ENCODE measurements around the gene METTL1. TPM values are rescaled to one million over a fixed set of nuclear protein-coding genes. Genes with fewer than 3 reads are reported as not detected.

METTL1 gene
- polyA plus RNA-seq, 1 donor from 2014 or later = 15.9 TPM

DNA sequence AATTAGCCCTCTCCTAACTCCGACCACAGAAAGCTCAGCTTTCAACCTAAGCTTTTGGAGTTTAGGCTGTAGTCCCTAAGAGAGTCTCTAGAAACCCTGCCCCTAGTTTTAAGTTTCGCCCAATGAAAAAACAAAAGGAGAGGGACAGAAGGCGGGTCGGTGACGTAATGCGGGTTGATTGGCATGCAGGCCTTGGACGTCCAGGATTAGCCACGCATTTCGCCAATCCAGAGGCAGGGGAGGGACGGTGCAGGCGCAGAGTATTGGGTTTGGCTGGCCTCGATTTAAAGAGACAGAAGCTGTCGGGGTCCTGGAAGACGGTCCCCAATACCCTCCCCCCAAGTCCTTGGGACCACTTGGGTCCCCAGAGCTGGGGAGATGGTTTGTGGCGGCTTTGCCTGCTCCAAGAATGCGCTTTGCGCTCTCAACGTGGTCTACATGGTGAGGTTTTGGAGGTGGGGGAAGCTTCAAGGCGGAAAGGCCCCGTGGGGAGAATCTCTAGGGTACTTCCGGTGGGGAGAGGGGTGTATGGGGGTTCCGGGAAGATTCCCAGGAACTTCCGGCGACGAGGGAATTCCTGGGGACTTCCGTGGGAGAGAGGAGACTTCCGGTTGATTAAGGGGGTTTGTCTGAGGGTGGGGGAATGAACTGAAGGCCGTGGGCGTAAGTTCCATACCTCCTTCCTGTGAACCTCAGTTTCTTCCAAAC lies 27.0 kb downstream of the METTL1 start, which contains the start of gene TSPAN31:
TSS of gene TSPAN31 (plus strand) at position 263 of the 708 bp plus-strand sequence. CDS start at position 379, 116 bp downstream.
- Mint-ChIP-seq H3K4me3 (peak within 1 kb of the TSS; percentile 78 to 97 (median 95)), H3K4me1 (peaks cover 21 to 37% (median 34%) of the 10 kb centered on the region in 3 donors), H3K9me3 (no peaks in the 10 kb centered on the region), H3K27ac (peak within 1 kb of the TSS; percentile 62 to 97 (median 97)), H3K36me3 (no peaks in the 10 kb centered on the region), H3K27me3 (peaks cover 2% of the 10 kb centered on the region)

DNA sequence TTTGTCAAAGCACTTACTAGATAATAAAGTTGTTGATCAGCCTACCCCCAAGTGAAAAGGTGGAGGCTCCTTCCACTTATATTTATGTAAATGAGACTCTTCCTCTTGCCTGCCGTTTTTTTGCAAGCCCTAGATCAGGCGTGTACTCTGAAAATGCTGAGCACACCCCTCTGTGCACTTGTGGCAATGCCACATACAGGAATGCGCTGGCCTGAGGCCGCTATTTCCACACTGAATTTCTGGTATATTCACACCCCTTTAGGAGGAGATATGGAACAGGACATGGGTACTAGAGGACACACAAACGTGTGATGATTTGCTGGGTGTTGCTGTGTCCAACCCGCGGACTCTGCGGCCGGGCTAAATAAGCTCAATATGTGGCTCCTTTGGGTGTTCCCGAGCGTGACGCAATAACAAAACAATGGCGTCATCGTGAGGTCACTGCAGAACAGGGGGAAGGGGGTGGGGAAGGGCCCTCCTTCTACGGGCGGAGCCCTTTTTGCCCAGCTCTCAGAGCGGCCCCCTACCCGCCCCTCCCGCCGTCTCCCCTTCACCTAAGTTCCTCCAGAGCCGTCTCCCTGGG lies 27.6 kb downstream of the METTL1 start:
- Mint-ChIP-seq H3K9me3 (no peaks in the 10 kb centered on the region), H3K4me1 (peaks cover 21 to 39% (median 39%) of the 10 kb centered on the region in 3 donors), H3K36me3 (no peaks in the 10 kb centered on the region), H3K27ac (peak overlapping the region; percentile 62 to 97 (median 97)), H3K4me3 (peak overlapping the region; percentile 78 to 97 (median 95)), H3K27me3 (peaks cover 2% of the 10 kb centered on the region)

DNA sequence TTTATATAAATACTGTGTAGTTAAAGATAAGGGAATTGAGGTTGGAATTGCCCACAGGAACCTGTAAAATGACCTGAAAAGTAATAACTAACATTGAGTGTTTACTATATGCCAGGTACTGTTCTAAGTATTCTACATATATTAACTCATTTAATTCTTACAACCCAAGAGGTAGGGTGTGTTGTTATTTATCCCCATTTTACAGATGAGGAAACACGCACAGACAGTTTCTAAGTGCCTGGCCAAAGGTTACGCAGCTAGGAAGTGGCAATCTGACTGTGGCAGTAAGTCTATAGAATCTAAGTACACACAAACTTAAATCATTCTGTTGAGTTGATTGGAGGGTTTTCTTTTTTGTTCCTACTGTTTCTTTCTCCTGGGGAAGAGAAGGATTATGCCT lies 28.1 kb downstream of the METTL1 start:
- Mint-ChIP-seq H3K27ac (peak overlapping the region; percentile 62 to 97 (median 97)), H3K4me3 (peak overlapping the region; percentile 3 to 96 (median 86)), H3K27me3 (peaks cover 2% of the 10 kb centered on the region), H3K36me3 (no peaks in the 10 kb centered on the region), H3K4me1 (peaks cover 21 to 43% (median 40%) of the 10 kb centered on the region in 3 donors), H3K9me3 (no peaks in the 10 kb centered on the region)

DNA sequence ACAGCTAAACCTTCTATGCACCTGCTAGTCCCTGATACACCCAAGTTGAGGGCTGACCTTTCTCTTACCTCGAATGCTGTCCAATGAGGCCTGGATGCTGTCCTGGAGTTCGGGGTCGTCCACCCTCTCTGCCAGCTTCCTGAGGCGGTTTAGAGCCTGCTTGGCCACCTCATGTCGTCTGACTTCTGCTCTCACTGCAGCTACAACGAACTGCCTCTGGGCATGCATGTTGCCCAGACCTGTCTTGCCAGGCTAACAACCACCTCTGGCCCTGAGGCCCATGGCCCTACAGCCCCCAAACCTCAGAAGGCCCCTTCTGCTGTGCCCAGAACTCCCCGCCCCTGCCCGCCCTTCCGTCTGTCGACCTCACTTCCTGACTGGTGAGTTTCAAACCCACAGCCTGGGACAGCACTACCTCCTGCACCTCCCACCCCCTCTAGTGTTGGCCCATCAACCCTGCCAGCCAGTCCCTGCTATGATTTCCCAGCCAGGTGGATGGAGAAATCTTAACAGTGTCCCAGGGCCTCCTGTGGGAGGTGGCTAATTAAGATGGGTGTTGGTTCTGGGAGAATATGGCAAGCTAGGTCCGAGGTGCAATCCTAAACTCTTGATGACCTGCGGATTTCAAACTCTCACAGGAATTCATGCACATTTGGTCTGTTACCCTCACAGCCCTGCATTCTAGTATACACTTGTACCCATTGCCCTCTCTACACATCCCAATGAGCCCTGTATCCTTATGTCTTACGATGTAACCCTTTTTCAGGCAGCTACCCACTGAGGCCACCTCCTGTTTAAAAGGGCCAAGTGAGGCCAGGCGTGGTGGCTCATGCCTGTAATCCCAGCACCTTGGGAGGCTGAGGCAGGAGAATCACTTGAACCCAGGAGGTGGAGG lies 29.8 kb downstream of the METTL1 start:
- H3K9me3 Mint-ChIP-seq = no peaks in the 10 kb centered on the region

DNA sequence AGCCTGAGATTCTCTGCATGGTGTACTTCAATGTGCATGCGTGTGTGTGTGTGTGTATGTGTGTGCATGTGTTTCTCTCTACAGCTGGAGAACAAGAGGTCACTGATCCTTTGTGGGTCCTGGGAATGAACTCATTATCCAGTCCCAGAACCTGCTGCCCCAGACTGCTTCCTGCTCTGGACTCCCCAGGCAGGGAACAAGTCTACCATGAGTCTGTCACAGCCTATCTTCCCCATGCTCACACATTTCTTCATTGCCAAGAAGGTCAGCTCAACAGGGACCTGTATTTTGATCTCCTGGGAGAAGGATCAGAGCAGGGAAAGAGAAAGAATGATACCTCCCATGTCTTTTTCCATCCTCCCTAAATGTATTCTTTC lies 30.5 kb downstream of the METTL1 start:
- Mint-ChIP-seq H3K27ac (peak overlapping the region; percentile 81 to 94 (median 93)), H3K4me3 (peak overlapping the region; percentile 82 to 97 (median 92)), H3K4me1 (peaks cover 20 to 46% (median 40%) of the 10 kb centered on the region in 3 donors), H3K36me3 (no peaks in the 10 kb centered on the region), H3K27me3 (peaks cover 2% of the 10 kb centered on the region), H3K9me3 (no peaks in the 10 kb centered on the region)

More for the DNA sequence above, 29.8 kb downstream of the METTL1 start:
- Mint-ChIP-seq H3K27me3 (peaks cover 2% of the 10 kb centered on the region), H3K36me3 (no peaks in the 10 kb centered on the region), H3K4me1 (peaks cover 21 to 43% (median 40%) of the 10 kb centered on the region in 3 donors), H3K27ac (peak overlapping the region; percentile 81 to 93 (median 91)), H3K4me3 (peak overlapping the region; percentile 82 to 97 (median 92))

DNA sequence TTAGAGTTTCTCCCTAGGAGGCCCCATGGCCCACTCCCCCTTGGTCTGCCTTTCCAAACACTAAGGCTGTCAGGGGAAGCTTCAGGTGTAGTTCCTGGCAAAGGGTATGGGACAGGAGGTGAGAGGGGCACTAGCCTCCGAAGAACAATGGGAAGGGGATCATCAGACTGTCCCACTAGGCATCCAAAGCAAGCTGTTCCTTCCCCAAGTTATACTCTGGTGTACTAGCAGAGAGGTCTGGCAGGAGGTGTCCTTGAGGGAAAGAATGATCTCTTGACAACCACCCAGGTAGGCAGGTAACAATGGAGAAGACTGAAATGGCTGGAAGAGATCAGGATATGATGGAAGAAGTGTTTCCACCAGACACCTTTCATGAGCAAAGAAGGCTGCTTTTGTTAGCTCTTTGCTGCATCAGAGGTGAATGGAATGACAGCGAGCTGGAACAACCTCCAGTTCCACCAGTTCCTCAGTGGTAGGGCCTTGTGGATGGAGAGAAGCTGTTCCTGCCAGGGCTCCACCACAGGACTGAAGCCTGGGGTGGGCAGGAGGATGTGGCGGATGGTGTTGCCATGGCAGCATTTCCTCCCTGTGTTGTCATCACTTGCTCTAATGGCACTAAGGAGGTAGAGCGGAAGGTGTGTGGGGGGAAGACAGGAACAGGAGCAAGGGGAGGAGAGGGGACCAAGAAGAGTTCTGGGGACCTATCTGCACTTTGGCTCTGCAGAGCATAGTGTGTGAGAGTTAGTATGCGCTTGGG lies 31.1 kb downstream of the METTL1 start:
- peaks cover 2% of the 10 kb centered on the region for H3K27me3 Mint-ChIP-seq
- peaks cover 14 to 41% (median 35%) of the 10 kb centered on the region in 3 donors for H3K4me1 Mint-ChIP-seq
- no peaks in the 10 kb centered on the region for H3K36me3 Mint-ChIP-seq
- peak overlapping the region; percentile 82 to 97 (median 92) for H3K4me3 Mint-ChIP-seq
- peak overlapping the region; percentile 80 to 94 (median 81) for H3K27ac Mint-ChIP-seq
- no peaks in the 10 kb centered on the region for H3K9me3 Mint-ChIP-seq

DNA sequence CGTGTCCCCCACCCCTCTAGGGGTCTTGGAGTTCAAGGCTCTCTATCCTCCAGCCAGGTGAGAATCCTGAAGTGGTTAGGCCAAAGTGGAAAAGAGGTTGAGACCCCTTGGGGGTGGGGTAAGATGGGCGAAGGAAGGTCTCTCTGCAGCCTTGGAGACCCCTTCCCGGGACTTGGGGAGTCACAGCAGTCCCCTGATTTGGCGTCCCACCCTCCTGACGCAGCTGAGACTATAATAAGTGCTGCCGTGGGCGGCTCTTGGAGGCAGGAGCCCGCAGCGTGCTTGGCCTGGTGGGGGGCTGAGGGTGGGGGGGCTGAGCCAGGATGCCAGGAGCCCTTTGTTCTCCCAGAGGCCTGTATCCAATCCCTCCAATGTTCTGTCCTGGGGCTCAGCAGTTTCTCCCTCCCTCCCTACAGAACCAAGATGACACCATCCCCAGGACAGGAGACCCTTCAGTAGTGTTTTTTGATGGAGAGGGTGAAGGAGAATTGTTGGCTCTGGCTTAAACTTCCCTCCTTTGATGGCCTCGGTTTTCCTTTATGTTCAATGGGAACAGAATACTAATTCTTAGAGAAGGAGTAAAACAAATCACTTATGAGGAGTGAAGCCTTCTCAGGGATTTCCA lies 31.9 kb downstream of the METTL1 start:
- peaks cover 2% of the 10 kb centered on the region for H3K27me3 Mint-ChIP-seq
- peak overlapping the region in 1 of 4 donors; percentile 60 for H3K4me3 Mint-ChIP-seq
- H3K27ac Mint-ChIP-seq = peak overlapping the region in 2 of 3 donors; percentile 20 to 94
- no peaks in the 10 kb centered on the region for H3K9me3 Mint-ChIP-seq
- no peaks in the 10 kb centered on the region for H3K36me3 Mint-ChIP-seq
- peaks cover 11 to 36% (median 32%) of the 10 kb centered on the region in 3 donors for H3K4me1 Mint-ChIP-seq

DNA sequence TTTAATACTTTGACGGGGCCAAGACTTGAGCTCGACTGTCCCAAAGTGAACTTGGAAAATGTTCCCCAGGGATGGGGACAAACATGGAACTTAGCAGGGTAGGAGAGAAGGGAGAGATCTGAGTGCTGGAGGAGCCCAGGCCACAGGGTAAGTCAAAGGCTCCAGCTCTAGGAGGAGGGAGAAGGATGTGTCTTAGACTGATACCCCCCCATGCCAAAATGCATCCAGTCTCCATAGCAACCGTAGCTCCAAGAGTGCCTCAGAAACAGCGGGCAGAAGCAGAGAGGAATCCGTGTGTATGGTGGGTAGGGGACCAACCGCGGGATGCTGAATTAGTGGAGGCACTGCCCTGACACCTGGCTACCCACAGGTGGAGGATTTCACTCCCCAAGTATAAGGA lies 32.5 kb downstream of the METTL1 start:
- Mint-ChIP-seq H3K27ac (peak overlapping the region in 1 of 3 donors; percentile 20), H3K27me3 (peaks cover 2% of the 10 kb centered on the region), H3K36me3 (peaks cover 6% of the 10 kb centered on the region), H3K4me1 (peaks cover 14 to 32% (median 28%) of the 10 kb centered on the region in 3 donors), H3K4me3 (peak overlapping the region in 3 of 4 donors; percentile 12 to 78 (median 36)), H3K9me3 (no peaks in the 10 kb centered on the region)

DNA sequence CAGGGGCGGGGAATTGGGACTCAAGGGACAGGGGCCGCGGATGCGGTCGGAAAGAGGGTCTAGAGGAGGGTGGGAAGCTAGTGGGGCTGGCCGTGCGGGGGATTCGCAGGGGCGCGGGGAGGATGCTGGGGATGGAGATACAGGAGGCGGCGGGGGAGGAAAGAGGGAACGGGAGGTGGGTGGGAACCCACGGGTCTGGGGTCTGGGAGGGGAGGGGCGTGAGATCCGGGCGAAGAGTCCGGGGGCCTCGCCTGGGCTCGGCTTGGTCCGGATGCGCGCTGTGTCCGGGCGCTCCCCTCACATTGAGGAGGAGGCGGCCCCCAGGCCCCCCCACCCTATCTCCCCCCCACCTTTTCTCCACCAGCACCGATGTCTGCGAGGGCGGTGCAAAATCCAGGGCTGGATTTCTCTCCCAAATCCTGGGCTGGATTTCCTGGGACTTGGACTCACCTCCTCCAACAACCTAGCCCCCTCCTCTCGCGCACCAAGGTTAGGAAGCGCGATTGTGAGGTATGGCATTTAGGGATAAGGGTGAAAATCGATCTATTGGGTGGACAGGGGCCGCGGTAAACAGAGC lies 33.2 kb downstream of the METTL1 start, which contains the start of gene AGAP2:
TSS of gene AGAP2 (minus strand) at position 82 of the 577 bp plus-strand sequence. CDS start 496 bp downstream, outside the sequence.
- Mint-ChIP-seq H3K27ac (peak within 1 kb of the TSS in 1 of 3 donors; percentile 20), H3K27me3 (peaks cover 2% of the 10 kb centered on the region), H3K9me3 (no peaks in the 10 kb centered on the region), H3K4me1 (peaks cover 10 to 26% (median 22%) of the 10 kb centered on the region in 3 donors), H3K4me3 (peak within 1 kb of the TSS in 3 of 4 donors; percentile 12 to 78 (median 36)), H3K36me3 (peaks cover 8% of the 10 kb centered on the region)

DNA sequence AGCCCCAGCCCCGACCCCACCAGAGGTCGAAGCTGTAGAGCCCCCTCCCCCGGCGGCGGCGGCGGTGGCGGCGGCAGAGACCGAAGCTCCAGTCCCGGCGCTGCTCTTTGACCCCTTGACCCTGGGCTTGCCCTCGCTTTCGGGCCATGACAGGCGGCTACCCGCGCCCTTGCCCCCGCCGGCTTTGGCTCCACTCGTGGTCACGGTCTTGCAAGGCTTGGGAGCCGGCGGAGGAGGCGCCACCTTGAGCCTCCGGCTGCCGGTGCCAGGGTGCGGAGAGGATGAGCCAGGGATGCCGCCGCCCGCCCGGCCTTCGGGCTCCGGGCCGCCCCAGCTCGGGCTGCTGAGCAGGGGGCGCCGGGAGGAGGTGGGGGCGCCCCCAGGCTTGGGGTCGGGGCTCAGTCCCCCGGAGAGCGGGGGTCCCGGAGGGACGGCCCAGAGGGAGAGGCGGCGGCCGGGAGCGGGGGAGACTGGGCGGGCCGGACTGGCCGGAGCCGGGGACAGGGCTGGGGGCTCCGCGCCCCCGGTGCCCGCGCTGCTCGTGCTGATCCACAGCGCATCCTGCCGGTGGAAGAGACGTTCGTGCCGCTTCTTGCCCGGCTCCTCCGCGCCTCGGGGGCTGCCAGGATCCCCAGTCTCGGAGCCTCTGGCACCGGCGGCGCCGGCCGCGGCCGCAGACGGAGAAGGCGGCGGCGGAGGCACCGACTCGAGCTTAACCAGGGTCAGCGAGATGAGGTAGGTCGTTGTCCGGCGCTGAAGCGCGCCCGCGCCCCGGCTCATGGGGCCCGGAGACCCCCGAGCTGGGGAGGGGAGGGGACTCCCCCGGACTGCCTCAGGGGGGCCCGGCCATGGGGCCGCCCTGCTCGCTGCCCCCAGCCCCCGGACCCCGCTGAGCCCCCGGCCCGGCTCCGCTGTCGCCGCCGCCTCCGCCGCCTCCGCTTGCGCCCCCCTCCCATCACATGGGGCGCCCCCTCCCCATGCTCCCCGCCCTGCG lies 34.1 kb downstream of the METTL1 start:
- Mint-ChIP-seq H3K4me3 (no peak overlapping the region), H3K27me3 (peaks cover 2% of the 10 kb centered on the region), H3K36me3 (peaks cover 8% of the 10 kb centered on the region), H3K27ac (no peak overlapping the region), H3K9me3 (no peaks in the 10 kb centered on the region), H3K4me1 (peaks cover 10 to 26% (median 19%) of the 10 kb centered on the region in 3 donors)

DNA sequence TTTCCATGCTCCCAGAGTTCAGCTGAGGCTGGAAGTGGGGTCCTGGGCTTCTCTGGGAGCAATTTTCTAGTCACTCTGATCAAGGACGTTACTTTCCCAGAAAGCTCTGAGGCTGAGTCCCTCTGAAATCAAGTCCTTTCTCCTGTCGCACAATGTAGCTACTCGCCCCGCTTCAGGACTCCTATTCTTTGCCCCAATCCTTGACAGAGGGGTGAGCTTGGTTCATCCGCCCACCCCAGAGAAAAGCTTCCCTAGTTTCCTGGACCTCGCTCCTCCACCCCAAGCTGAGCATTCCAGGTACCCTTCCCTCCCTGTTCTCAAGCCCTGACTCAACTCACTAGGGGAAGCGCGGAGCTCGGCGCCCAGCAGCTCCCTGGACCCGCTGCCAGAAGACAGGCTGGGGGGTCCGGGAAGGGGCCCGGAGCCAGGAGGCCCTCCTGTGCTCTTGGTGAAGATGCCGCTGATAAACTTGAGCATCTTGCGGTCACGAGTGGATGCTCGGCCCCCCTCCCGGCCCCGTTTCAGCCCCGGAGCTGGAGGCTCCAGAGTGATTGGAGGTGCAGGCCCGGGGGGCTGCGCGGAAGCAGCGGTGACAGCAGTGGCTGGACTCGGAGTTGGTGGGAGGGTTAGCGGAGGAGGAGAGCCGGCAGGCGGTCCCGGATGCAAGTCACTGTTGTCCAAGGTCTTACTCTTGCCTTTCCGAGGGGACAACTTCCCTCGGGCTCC lies 35.0 kb downstream of the METTL1 start:
- Mint-ChIP-seq H3K27ac (peak overlapping the region in 1 of 3 donors; percentile 59), H3K27me3 (peaks cover 2% of the 10 kb centered on the region), H3K9me3 (no peaks in the 10 kb centered on the region), H3K4me1 (peaks cover 10 to 22% (median 14%) of the 10 kb centered on the region in 3 donors), H3K36me3 (peaks cover 8% of the 10 kb centered on the region), H3K4me3 (no peak overlapping the region)

Measured in IgD-negative memory B cell (primary cell).